Measurements from ENCODE around the gene TTLL10. TPM values are rescaled to one million over a fixed set of nuclear protein-coding genes. Genes with fewer than 3 reads are reported as not detected.

Gene TTLL10
- total RNA-seq, 1 donor from 2014 or later = 0.22 TPM

DNA sequence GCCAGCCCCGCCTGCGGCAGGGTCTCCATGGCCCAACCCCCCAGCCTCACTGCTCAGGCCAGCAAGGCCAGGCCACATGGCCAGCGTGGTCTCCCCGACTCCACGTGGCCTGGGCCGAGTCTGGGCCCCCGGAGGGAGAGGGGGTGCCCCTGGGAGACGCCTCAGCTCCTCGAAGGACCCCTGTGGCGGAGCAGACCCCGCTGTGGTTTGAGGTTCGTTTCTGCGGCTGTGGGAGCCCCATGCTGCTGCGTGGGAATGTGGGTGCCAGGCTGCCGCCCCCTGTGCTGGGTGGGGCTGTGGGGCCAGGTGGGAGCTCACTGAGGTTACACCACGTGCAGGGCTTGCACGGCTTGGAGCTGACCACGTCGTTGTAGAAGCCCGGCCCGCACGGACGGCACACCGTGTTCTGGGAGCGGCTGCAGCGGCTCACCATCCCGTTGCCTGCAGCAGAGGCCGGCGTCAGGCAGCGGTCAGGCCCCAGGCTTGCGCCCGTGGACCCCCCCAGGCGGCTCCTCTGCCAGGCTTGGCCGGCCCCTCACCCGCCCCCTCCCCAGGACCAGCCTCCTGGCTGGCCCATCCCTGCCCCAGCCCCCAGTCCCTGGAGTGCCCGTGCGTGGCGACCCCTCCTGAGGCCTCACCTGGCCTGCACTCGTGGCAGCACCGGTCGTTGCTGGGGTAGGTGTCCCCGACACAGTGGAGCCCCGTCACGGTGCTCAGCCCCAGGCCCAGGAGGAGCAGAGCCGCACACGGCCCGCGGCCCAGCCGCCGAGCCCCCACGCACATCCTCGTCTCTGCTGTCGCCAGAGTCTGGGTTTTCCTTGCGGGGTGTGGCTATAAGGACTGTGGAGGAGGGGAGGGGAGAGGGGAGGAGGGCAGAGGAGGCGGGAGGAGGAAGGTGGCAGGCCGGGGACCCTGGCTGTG, 39.9 kb downstream of the TTLL10 start, which contains the start of gene TNFRSF4:
Gene TNFRSF4, minus strand, starts transcription at position 809 of the 921 bp plus-strand sequence. Its CDS starts 26 bp downstream, at position 783.
- DNase-seq (ENCODE audit: low spot score) = no peak
- intact Hi-C loops (cut with DNase I) = no loop called here

DNA sequence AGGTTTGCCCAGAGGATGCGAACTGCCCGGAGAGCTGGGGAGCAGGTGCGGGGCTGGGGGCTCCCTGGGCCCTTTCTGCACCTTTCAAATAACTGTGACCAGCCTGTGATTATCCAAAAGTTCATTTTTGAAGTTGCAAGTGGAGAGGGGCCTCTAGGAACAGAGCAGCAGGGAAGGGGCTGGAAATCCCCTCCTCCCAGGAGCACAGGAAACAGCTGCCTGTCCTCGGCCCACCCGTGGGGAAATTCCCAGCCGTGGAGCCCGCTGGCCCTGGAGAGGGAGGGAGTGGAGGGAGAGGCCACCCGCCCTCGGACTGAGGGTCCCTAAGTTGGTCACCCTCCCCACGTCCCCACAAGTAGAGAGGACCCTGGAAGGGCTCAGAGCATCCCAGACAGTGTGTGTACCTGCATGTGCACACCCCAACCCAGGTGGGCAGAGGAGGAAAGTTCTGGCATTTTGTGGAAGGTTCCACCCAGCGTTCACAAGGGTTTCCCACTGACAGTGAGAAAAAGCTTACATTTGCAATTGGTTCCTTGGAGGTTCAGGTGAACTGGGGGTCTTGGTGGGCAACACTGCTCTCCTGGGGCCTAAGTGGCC, 41.5 kb downstream of the TTLL10 start:
- no peak for DNase-seq (ENCODE audit: low spot score)
- intact Hi-C loops (cut with DNase I) = no loop called here

DNA sequence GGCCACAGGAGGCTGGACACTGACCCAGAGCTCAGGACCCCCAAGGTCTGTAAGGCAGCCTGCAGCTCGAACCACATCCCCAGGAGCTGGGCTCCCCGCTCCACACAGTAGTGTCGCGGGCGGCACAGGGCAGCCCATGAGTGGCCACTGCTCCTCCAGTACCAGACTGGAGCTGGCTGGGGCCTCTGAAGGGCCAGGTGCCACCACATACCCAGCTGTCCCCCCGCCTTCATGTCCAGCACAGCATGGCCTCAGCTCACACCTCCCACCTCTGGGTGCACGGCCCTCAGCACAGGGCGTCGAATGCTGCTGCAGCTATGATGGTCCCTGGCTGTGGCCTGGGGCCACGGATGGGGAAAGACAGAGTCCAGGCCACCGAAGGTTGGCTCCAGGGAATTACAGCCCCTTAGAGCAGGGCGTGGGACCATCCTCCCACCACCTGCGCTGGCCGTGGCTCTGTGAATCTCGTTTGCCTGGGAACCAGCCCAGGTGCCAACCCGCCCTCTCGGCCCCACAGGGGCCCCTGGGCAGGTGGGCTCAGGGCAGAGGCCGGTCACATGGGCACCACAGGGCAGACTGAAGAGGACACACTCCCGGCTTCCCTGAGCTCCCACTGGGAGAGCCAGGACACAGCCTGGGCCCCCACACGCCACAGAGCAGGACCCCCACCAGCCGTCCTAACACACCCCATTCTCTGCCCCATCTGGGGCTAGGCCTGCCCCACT, 42.4 kb downstream of the TTLL10 start:
- no peak for DNase-seq (ENCODE audit: low spot score)
- intact Hi-C loops (cut with DNase I) = no loop called here

DNA sequence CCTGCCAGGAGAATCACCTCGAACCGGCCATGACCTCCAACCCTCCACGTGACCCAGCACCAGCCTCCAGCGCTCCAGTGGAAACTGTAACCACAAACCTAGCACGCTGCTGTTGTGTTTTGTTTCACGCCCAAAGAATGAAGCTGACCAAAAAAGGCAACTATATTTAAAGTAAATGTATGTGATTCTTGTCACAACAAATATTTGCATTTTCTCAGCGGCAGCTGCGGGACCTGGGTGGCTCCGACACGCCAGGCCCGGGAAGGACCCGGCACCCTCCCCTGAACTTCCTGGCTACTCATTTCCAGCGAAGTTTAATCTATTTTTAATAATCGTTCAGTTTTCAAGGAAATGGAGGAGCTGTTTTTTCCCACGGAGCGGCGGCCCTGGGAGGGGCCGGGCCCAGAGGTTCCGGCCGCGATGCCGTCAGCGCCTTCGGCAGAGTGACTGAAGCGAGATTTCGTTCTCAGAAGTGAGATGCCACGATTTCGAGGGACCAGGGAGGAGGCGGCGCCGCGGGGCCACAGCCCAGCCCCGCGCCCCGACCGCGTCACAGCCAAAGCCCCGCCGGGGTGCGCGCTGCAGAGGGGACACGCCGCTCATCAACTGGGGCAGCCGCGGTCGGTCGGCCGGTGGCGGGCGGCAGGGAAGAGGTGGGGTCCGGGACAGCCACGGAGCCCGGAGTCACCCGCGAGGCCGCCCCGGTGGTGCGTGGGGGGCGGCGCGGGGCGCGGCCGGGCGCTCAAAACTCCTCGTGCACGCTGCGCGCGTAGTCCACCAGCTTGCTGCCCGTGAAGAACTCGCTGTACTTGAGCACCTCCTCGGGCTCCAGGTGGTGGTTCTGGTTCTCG, 43.3 kb downstream of the TTLL10 start:
- no peak for DNase-seq (ENCODE audit: low spot score)
- intact Hi-C loops (cut with DNase I) = no loop called here

DNA sequence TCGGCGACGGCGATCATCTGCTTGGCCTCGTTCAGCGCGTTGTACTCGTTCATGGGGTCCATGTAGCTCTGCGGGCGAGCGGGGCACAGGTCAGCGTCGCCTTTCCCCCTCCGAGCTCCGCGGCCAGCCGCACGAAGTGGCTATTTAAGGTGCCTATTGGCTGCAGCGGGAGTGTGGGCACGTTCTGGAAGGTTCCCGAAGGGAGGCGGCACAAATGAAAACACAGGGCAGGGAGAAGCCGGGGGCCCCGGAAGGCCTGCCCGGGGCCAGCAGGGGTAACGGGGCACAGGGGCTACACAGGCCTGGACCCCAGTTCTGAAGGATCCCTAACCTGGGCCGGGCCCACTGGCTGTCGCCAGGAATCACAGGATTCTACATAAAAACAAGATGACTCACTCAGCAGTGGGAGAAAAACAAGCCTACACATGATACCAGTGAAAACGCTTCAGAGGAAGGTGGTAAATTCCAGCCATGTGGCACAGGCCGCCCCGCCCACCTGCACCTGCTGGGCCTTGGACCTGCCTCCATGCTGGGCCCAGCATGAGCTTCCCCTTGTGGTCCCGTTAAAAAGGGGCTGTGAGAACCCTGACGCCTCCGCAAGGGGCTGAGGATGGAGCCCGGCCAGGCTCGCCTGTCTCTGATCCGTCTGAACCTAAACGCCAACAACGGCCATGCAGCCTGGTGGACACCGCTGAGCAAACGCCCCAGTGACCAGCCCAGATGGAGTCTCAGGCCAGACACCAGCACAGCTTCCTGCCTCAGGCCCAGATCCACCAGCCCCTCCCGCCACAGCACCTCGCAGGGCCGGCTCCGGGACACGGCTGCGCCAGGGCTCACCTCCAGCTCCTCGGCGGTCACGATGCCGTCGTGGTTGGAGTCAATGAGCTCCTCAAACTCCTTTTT, 44.2 kb downstream of the TTLL10 start:
- DNase-seq (ENCODE audit: low spot score) = no peak
- intact Hi-C loops (cut with DNase I) = no loop called here

DNA sequence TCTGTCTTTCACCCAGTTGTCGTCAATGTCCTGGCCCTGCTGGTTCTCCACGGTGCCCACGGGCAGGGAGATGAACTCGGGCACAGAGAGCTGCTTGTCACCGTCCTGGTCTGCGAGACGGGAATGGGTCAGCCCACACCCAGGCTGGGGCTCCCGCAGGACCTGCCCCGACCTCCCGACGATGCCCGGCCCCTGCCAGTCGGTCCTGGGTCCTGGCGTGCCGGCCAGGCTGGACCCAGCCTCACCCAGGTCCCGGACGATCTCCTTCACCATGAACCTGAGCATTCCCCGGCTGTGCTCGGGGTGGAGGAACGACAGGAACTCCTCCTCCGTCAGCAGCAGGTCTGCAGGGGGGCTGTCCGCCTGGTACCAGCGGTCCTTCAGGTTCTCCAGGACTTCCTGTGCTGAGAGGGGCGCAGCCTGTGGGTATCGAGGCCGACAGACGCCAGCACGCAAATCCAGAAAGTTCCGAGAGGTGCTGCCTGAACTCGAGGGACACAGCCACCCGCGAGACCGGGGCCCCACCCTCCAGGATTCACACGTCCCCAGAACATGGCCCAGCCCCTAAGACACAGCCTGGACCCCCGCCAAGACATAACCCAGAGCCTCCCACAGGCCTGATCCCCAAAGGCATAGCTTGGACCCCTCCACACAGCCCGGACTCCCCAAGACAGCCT, 45.0 kb downstream of the TTLL10 start:
- intact Hi-C loops (cut with DNase I) = no loop called here
- DNase-seq (ENCODE audit: low spot score) = no peak

DNA sequence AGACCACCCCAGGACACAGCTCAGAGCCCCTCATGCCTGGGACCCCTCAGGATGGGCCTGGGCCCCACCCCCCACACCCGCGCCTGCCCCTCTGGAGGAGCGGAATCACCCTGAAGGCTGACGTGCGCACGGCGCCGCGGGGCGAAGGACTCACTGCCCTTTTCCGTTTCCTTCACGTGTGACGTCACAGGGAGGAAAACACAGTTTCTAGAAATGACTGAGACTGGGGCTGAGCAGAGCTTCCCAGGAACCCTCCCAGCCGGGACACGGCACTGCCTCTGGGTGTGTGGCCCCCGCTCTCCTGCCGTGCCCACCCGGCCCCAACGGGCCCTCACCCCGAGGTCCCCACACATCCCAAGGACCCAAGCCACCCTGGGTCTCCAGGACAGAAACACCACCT, 45.7 kb downstream of the TTLL10 start:
- intact Hi-C loops (cut with DNase I) = no loop called here
- no peak for DNase-seq (ENCODE audit: low spot score)

DNA sequence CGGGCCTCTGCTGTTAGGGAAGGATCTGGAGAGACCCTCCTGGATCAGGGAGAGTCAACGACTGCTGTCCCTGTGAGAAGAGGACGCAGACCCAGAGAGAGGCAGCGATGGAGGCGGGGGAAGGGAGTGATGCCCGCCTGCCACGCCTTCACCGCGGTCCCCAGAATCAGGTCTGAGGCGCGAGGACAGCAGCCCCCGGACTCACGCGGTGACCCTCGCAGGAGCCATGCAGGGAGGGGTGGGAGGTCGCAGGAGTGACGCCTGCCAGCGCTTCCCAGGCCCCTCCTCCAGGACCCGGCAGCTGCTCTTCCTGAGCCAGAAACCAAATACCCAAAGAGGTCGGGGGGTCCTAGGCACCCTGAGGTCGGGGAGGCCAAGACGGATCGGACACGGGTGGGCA, 46.5 kb downstream of the TTLL10 start:
- intact Hi-C loops (cut with DNase I) = no loop called here
- DNase-seq (ENCODE audit: low spot score) = no peak

DNA sequence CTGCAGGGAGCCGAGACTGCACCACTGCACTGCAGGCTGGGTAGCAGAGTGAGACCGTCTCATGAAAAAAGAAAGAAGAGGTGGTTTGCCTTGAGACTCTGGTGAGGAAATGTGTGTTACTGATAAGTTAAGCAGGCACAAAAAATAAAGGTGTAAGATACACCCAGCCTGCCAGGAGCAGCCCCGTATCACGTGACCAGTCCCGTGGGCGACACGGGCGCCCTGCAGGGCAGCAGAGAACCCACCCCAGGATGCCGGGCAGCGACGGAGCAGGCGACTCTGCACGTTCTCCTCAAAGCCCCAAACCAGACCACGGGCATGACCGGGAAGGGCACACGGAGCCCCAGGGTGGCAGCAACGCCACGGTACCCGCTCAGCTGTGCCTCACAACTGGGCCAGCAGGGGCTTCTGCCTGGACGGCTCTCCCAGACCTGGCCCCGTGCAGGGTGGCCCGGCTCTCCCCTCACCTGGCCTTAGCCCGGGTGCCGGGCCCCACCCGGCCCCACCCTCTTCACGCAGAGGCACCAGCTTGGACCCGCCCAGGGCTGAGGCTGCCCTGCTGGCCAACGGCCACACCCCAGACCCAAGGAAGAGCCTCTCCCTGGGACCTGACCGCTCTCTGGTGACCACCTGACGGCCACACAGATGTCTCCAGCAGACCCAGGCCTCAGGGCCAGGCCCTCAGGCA, 48.4 kb downstream of the TTLL10 start:
- no peak for DNase-seq (ENCODE audit: low spot score)
- intact Hi-C loops (cut with DNase I) = no loop called here

DNA sequence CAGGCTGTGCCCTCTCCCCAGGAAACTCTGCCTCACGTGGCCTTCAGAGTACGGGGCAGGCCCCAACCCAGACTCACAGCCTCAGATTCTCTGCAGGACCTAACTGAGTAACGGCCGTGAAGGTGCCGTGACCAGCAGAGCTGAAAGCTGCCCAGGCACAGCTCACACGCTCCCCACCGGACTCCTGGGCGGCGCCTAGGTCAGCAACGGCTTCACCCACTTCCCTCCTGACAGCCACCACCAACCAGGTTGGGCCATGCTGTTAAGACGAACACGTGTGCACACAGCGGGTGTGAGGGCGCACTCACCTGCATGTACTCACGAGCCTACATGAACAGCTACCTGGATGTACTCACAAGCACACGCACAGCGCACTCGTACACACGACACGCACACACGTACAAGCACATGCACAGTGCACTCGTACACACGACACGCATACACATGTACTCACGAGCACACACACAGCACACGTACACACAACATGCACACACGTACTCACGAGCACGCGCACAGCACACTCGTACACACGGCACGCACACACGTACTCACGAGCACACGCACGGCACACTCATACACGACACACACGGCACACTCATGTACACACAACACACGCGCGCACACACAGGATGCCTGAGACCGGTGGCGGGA, 49.0 kb downstream of the TTLL10 start:
- intact Hi-C loops (cut with DNase I) = no loop called here
- DNase-seq (ENCODE audit: low spot score) = no peak

DNA sequence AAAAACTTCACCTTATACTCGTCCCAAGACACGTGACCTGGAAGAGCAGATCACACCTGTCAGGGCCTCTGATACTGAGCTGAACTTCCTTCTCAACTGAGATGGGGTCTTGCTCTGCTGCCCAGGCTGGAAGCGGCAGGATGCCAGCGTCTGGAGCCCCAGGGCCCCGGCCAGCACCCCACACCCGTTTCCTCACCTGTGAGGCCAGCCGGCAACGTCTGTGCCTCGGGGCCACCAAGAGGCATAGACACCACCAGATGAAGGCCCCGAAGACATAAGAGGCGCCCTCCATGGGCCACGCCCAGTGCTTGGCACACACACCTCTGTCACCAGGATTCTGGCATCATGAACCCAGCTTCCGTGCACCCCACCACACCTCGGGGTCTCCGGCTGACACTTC, 49.6 kb downstream of the TTLL10 start:
- intact Hi-C loops (cut with DNase I) = no loop called here
- no peak for DNase-seq (ENCODE audit: low spot score)

DNA sequence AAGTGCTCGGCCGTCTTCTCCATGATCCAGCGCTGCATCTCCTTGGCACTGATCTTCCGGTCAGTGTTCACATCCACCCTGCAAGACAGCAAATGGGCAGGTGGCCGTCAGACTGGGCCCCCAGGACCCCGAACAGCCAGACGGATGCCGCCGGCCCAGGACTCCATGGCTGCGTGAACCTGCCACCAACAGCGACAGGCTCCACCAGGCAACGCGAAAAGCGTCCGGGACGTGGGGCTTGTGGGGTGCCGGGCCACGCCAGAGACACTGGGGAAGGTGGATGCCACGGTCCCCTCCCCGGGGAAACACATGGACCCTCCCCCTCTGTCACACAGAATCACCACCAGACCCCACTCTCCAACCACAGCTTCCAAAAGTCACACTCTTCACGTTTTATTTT, 50.2 kb downstream of the TTLL10 start:
- DNase-seq (ENCODE audit: low spot score) = no peak
- intact Hi-C loops (cut with DNase I) = no loop called here

DNA sequence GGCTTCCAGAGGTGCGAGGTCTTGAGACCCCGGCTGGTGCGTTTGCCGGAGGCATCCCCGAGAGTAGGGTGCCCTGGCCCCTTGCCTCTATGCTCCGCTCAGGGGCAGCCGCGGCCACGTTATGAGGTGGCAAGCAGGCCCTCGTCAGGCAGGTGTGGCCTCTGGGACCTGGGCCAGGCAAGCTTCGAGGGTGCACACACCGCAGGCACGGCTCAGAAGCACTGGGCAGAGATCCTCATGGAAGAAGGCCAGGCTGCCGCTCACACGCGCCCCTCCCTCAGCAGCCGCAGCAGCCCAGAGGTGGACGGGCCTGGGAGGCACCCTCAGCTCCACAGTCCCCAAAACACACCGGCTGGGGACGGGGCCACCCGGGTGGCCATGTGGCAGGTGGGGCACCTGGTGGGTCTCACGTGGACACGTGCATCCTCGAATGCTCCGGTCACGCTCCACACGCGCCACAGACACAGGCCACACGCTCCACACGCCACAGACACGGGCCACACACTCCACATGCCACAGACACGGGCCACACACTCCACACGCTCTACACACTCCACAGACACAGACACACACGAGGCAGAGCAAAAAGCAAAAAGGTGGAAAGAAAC, 51.7 kb downstream of the TTLL10 start:
- intact Hi-C loops (cut with DNase I) = no loop called here
- DNase-seq (ENCODE audit: low spot score) = no peak

DNA sequence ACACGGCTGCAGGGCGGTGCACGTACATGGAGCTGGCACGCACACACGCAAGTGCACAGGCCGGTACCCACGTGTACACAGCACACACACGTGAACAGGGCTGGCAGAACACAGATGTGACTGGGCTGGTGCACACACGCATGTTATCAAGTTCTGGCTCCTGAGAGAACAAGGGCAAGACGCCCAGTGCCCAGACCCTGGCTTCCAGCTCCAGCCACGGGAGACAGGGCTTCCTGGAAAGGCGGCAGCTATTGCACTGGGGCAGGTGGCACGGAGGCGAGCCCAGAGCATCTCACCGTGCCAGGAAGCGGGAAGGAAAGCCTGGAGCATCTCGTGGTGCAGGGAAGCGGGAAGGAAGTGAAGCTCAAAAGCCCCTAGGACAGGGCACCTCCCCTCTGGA, 52.2 kb downstream of the TTLL10 start:
- intact Hi-C loops (cut with DNase I) = no loop called here
- DNase-seq (ENCODE audit: low spot score) = no peak

DNA sequence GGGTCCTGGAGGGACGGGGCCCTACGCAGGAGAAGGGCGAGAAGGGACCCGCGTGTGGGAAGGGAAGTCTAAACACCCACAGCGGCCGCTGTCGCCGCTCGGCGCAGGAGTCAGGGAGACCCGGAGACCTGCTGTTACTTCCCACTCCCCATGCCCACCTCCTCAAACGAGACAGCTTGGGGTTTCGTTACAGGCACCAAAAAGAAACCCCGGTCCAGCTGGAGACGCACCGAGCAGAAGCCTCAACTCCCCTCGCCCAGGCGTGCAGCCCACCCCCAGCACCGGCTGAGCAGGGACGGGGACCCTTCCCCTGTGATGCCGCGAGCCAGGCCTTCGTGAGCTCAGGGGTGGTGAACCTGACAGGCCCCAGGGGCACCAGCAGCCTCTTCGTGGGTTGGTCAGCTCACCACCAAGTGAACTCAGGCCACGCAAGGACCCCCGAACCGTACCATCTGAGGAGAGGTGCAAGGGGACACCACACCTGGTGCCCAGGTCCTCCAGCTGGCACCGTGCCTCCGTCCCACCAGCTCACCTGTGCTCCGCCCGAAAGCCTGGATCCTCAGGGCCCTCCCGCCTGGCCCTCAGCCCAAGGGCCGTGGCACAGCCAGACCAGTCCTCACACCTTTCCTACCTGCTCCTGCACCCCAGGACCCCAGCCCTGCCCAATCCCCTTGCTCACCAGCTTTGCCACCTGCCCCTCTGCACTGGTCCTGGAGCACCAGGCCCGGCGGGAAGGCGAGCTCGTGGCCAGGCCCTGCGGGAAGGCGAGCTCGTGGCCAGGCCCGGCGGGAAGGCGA, 53.1 kb downstream of the TTLL10 start:
- DNase-seq (ENCODE audit: low spot score) = no peak
- intact Hi-C loops (cut with DNase I) = no loop called here

DNA sequence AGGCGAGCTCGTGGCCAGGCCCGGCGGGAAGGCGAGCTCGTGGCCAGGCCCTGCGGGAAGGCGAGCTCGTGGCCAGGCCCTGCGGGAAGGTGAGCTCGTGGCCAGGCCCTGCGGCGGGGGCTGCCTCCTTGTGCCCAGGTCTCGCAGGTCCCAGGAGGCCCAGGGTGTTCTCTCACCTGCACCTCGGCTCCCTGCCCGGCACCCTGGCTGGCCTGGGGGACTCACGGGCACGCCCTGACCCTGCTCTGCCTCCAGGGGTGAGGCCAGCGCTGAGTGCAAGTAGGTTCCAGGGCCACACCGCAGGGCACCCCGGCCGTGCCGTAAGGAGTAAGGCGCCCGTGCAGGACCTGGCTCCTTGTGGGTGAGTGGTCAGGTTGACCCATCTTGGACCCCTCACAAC, 53.7 kb downstream of the TTLL10 start:
- intact Hi-C loops (cut with DNase I) = no loop called here
- no peak for DNase-seq (ENCODE audit: low spot score)
